Activated naive CD8-positive, alpha-beta T cell (primary cell): ENCODE measurements around the gene NDST3.

Source experiments
- H3K27ac Mint-ChIP-seq: one replicate; pipeline ENCODE4 v1.8.0; 2021; ENCODE audit warnings: mixed read lengths
- H3K27me3 Mint-ChIP-seq: one replicate; pipeline ENCODE4 v1.8.0; 2021; ENCODE audit warnings: mixed read lengths
- H3K36me3 Mint-ChIP-seq: one replicate; pipeline ENCODE4 v1.8.0; 2021; ENCODE audit warnings: mixed read lengths
- H3K4me1 Mint-ChIP-seq: one replicate; pipeline ENCODE4 v1.8.0; 2021; ENCODE audit warnings: low read depth, mixed read lengths
- H3K4me3 Mint-ChIP-seq: one replicate; pipeline ENCODE4 v1.8.0; 2021; ENCODE audit warnings: mild to moderate bottlenecking, mixed read lengths
- H3K9me3 Mint-ChIP-seq: one replicate; pipeline ENCODE4 v1.8.0; 2021; ENCODE audit warnings: low read depth, mixed read lengths

The NDST3 gene

GRCh38 chr4:118037955-118038354 lies 3.7 kb downstream of the NDST3 start:
- peaks cover 6% of the 10 kb centered on the region for H3K4me1 Mint-ChIP-seq
- H3K27me3 Mint-ChIP-seq = peaks cover 10% of the 10 kb centered on the region
- no peak overlapping the region for H3K4me3 Mint-ChIP-seq
- no peaks in the 10 kb centered on the region for H3K9me3 Mint-ChIP-seq
- H3K36me3 Mint-ChIP-seq = no peaks in the 10 kb centered on the region
- no peak overlapping the region for H3K27ac Mint-ChIP-seq

GRCh38 chr4:118046323-118046722 lies 12.0 kb downstream of the NDST3 start:
- peaks cover 2% of the 10 kb centered on the region for H3K27me3 Mint-ChIP-seq
- no peaks in the 10 kb centered on the region for H3K4me1 Mint-ChIP-seq
- peaks cover 3% of the 10 kb centered on the region for H3K9me3 Mint-ChIP-seq
- no peak overlapping the region for H3K27ac Mint-ChIP-seq
- H3K4me3 Mint-ChIP-seq = no peak overlapping the region
- H3K36me3 Mint-ChIP-seq = no peaks in the 10 kb centered on the region

GRCh38 chr4:118047043-118047442 lies 12.8 kb downstream of the NDST3 start:
- Mint-ChIP-seq H3K4me1 (no peaks in the 10 kb centered on the region), H3K27ac (no peak overlapping the region), H3K36me3 (no peaks in the 10 kb centered on the region), H3K9me3 (peaks cover 3% of the 10 kb centered on the region), H3K27me3 (peaks cover 2% of the 10 kb centered on the region), H3K4me3 (no peak overlapping the region)

- no peaks in the 10 kb centered on the region for H3K4me1 Mint-ChIP-seq
Observed at GRCh38 chr4:118058955-118059354, 24.7 kb downstream of the NDST3 start.

GRCh38 chr4:118059397-118059796 lies 25.1 kb downstream of the NDST3 start:
- Mint-ChIP-seq H3K36me3 (no peaks in the 10 kb centered on the region), H3K9me3 (no peaks in the 10 kb centered on the region), H3K27me3 (peaks cover 2% of the 10 kb centered on the region), H3K27ac (no peak overlapping the region), H3K4me1 (no peaks in the 10 kb centered on the region), H3K4me3 (no peak overlapping the region)

More at GRCh38 chr4:118058955-118059354, 24.7 kb downstream of the NDST3 start:
- Mint-ChIP-seq H3K9me3 (no peaks in the 10 kb centered on the region), H3K27me3 (peaks cover 2% of the 10 kb centered on the region), H3K36me3 (no peaks in the 10 kb centered on the region), H3K27ac (no peak overlapping the region), H3K4me3 (no peak overlapping the region)

- Mint-ChIP-seq H3K27me3 (no peaks in the 10 kb centered on the region), H3K9me3 (peaks cover 4% of the 10 kb centered on the region), H3K4me1 (no peaks in the 10 kb centered on the region), H3K4me3 (no peak overlapping the region), H3K27ac (no peak overlapping the region), H3K36me3 (no peaks in the 10 kb centered on the region)
Observed at GRCh38 chr4:118076958-118077766, 42.9 kb downstream of the NDST3 start.

GRCh38 chr4:118077767-118078105 lies 43.5 kb downstream of the NDST3 start:
- Mint-ChIP-seq H3K4me3 (no peak overlapping the region), H3K27ac (no peak overlapping the region)

GRCh38 chr4:118081434-118081833 lies 47.1 kb downstream of the NDST3 start:
- peaks cover 3% of the 10 kb centered on the region for H3K4me1 Mint-ChIP-seq
- H3K4me3 Mint-ChIP-seq = no peak overlapping the region
- no peaks in the 10 kb centered on the region for H3K36me3 Mint-ChIP-seq
- H3K27ac Mint-ChIP-seq = no peak overlapping the region
- no peaks in the 10 kb centered on the region for H3K27me3 Mint-ChIP-seq
- H3K9me3 Mint-ChIP-seq = no peaks in the 10 kb centered on the region

More at GRCh38 chr4:118077767-118078105, 43.5 kb downstream of the NDST3 start:
- peaks cover 4% of the 10 kb centered on the region for H3K9me3 Mint-ChIP-seq
- H3K36me3 Mint-ChIP-seq = no peaks in the 10 kb centered on the region
- no peaks in the 10 kb centered on the region for H3K27me3 Mint-ChIP-seq
- no peaks in the 10 kb centered on the region for H3K4me1 Mint-ChIP-seq

GRCh38 chr4:118082182-118082581 lies 47.9 kb downstream of the NDST3 start:
- H3K27ac Mint-ChIP-seq = no peak overlapping the region
- no peak overlapping the region for H3K4me3 Mint-ChIP-seq
- H3K9me3 Mint-ChIP-seq = no peaks in the 10 kb centered on the region
- no peaks in the 10 kb centered on the region for H3K36me3 Mint-ChIP-seq
- H3K27me3 Mint-ChIP-seq = no peaks in the 10 kb centered on the region
- H3K4me1 Mint-ChIP-seq = peaks cover 3% of the 10 kb centered on the region

- H3K27ac Mint-ChIP-seq = no peak overlapping the region
- no peaks in the 10 kb centered on the region for H3K9me3 Mint-ChIP-seq
- no peaks in the 10 kb centered on the region for H3K36me3 Mint-ChIP-seq
- no peak overlapping the region for H3K4me3 Mint-ChIP-seq
- no peaks in the 10 kb centered on the region for H3K27me3 Mint-ChIP-seq
- peaks cover 3% of the 10 kb centered on the region for H3K4me1 Mint-ChIP-seq
Observed at GRCh38 chr4:118085700-118086099, 51.4 kb downstream of the NDST3 start.

- H3K27ac Mint-ChIP-seq = no peak overlapping the region
- H3K27me3 Mint-ChIP-seq = no peaks in the 10 kb centered on the region
- H3K4me3 Mint-ChIP-seq = no peak overlapping the region
- H3K9me3 Mint-ChIP-seq = no peaks in the 10 kb centered on the region
- no peaks in the 10 kb centered on the region for H3K36me3 Mint-ChIP-seq
- peaks cover 3% of the 10 kb centered on the region for H3K4me1 Mint-ChIP-seq
Observed at GRCh38 chr4:118086344-118086743, 52.1 kb downstream of the NDST3 start.

GRCh38 chr4:118087366-118087765 lies 53.1 kb downstream of the NDST3 start:
- H3K27ac Mint-ChIP-seq = no peak overlapping the region
- H3K36me3 Mint-ChIP-seq = no peaks in the 10 kb centered on the region
- H3K4me1 Mint-ChIP-seq = peaks cover 3% of the 10 kb centered on the region
- H3K9me3 Mint-ChIP-seq = no peaks in the 10 kb centered on the region
- H3K27me3 Mint-ChIP-seq = no peaks in the 10 kb centered on the region
- H3K4me3 Mint-ChIP-seq = no peak overlapping the region

- Mint-ChIP-seq H3K27ac (no peak overlapping the region), H3K9me3 (no peaks in the 10 kb centered on the region), H3K36me3 (no peaks in the 10 kb centered on the region), H3K4me1 (no peaks in the 10 kb centered on the region), H3K4me3 (no peak overlapping the region), H3K27me3 (no peaks in the 10 kb centered on the region)
Observed at GRCh38 chr4:118099106-118099505, 64.8 kb downstream of the NDST3 start.

- H3K27me3 Mint-ChIP-seq = no peaks in the 10 kb centered on the region
- no peak overlapping the region for H3K27ac Mint-ChIP-seq
- H3K4me3 Mint-ChIP-seq = no peak overlapping the region
- no peaks in the 10 kb centered on the region for H3K36me3 Mint-ChIP-seq
- no peaks in the 10 kb centered on the region for H3K9me3 Mint-ChIP-seq
- H3K4me1 Mint-ChIP-seq = no peaks in the 10 kb centered on the region
Observed at GRCh38 chr4:118102195-118102594, 67.9 kb downstream of the NDST3 start.

GRCh38 chr4:118112117-118113046 lies 78.1 kb downstream of the NDST3 start:
- Mint-ChIP-seq H3K4me1 (peaks cover 5% of the 10 kb centered on the region), H3K27me3 (peaks cover 2% of the 10 kb centered on the region), H3K36me3 (no peaks in the 10 kb centered on the region), H3K27ac (no peak overlapping the region), H3K9me3 (peaks cover 3% of the 10 kb centered on the region), H3K4me3 (no peak overlapping the region)
